ENCODE results near the gene PAQR5.

- no peak for TF ChIP-seq TCF7L2 (IDR thresholded peaks at IDR 0.05; ENCODE audit: low read depth, low read length)
- no peak for TF ChIP-seq CTCF (IDR thresholded peaks at IDR 0.05)
- TF ChIP-seq POLR2AphosphoS5 (IDR thresholded peaks at IDR 0.05; ENCODE audit: low read depth, low read length), result no peak
- TF ChIP-seq REST (IDR thresholded peaks at IDR 0.05; ENCODE audit: insufficient read depth in 1 of 2, low read depth in 2 of 2, low read length in 1 of 2), result no peak
- no peak for TF ChIP-seq SIN3A (IDR thresholded peaks at IDR 0.05; ENCODE audit: borderline replicate concordance, insufficient read depth, low read depth, low read length)
These were observed 25.2 kb downstream of the PAQR5 start for GRCh38 chr15:69323893-69324430.
